ENCODE results near the gene GLI3. TPM values are rescaled to one million over a fixed set of nuclear protein-coding genes. Genes with fewer than 3 reads are reported as not detected.

GLI3 gene
- total RNA-seq, 1 donor from 2014 or later = 7.3 TPM

- DNase-seq (ENCODE audit: low read depth) = no peak
- no peak for TF ChIP-seq CTCF (IDR thresholded peaks at IDR 0.05; ENCODE audit: insufficient read depth, low read length, poor library complexity, severe bottlenecking)
- H3K27me3 ChIP-seq (ENCODE audit: control insufficient read depth, insufficient read depth, low read length) = no peaks in the 10 kb centered on the region
- H3K36me3 ChIP-seq (ENCODE audit: control insufficient read depth, insufficient read depth, low read length) = no peaks in the 10 kb centered on the region
- H3K4me3 ChIP-seq (ENCODE audit: low read depth, low read length) = no peak overlapping the region
Measured at GRCh38 chr7:42193471-42194129, 43.4 kb downstream of the GLI3 start.

DNA sequence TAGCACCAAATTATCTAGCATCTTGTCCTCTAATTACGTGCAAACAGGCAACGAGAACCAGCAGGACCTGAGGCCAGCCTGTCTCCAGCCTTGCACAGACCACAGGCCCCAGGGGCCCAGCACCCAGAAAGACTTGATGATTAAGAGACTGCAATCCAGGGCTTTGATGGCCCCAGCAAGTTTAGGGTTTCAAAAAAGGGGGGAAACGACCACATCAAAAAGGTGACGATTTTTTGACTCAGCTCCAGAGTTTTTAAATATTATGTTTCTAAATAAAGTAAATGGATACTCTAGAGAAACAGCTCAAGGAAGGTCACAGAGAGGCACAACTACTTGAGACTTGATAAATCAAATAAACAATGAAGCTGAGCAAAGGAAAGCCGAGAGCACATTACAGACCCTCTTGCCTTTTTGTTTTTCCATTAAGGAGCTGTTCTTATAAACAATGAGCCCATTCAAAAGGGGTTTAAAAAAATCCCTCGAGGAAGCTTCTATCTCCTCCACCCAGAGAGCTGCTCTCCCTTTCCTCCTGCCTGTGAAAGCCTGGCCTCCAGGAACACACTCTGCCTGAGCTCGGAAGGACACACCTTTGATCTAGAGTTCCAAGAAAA lies 44.1 kb downstream of the GLI3 start:
- Histone ChIP-seq H3K27me3 (ENCODE audit: control insufficient read depth, insufficient read depth, low read length) (no peaks in the 10 kb centered on the region), H3K4me3 (ENCODE audit: low read depth, low read length) (no peak overlapping the region), H3K36me3 (ENCODE audit: control insufficient read depth, insufficient read depth, low read length) (no peaks in the 10 kb centered on the region)
- no peak for DNase-seq (ENCODE audit: low read depth)
- no peak for TF ChIP-seq CTCF (IDR thresholded peaks at IDR 0.05; ENCODE audit: insufficient read depth, low read length, poor library complexity, severe bottlenecking)

GRCh38 chr7:42192066-42192465 lies 44.9 kb downstream of the GLI3 start:
- DNase-seq (ENCODE audit: low read depth) = no peak
- no peaks in the 10 kb centered on the region for H3K27me3 ChIP-seq (ENCODE audit: control insufficient read depth, insufficient read depth, low read length)
- H3K4me3 ChIP-seq (ENCODE audit: low read depth, low read length) = no peak overlapping the region
- no peak for TF ChIP-seq CTCF (IDR thresholded peaks at IDR 0.05; ENCODE audit: insufficient read depth, low read length, poor library complexity, severe bottlenecking)
- no peaks in the 10 kb centered on the region for H3K36me3 ChIP-seq (ENCODE audit: control insufficient read depth, insufficient read depth, low read length)

DNA sequence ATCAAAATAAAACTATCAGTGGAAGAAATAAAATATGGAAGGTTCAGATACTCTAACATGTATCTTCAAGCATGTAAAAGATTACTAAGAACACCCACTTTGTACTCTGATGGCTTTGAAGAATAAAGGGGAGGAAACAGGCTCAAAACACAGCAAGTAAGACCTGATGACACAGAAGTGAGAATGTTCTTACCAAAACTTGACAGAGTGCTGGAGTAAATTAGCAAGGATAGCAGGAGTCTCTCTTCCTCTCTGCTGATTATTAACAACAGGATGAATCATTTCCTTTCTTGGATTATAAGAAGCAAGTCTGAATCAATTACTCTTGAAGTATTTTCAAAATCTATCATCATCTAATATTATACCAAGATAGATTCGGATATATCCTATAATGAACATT lies 47.5 kb downstream of the GLI3 start:
- peak; percentile 47 for DNase-seq (ENCODE audit: low read depth)
- H3K27me3 ChIP-seq (ENCODE audit: control insufficient read depth, insufficient read depth, low read length) = no peaks in the 10 kb centered on the region
- no peak overlapping the region for H3K4me3 ChIP-seq (ENCODE audit: low read depth, low read length)
- TF ChIP-seq CTCF (IDR thresholded peaks at IDR 0.05; ENCODE audit: insufficient read depth, low read length, poor library complexity, severe bottlenecking) = no peak
- no peaks in the 10 kb centered on the region for H3K36me3 ChIP-seq (ENCODE audit: control insufficient read depth, insufficient read depth, low read length)

GRCh38 chr7:42186151-42186550 lies 50.9 kb downstream of the GLI3 start:
- DNase-seq (ENCODE audit: low read depth) = no peak
- no peak overlapping the region for H3K4me3 ChIP-seq (ENCODE audit: low read depth, low read length)
- no peaks in the 10 kb centered on the region for H3K36me3 ChIP-seq (ENCODE audit: control insufficient read depth, insufficient read depth, low read length)
- no peaks in the 10 kb centered on the region for H3K27me3 ChIP-seq (ENCODE audit: control insufficient read depth, insufficient read depth, low read length)
- TF ChIP-seq CTCF (IDR thresholded peaks at IDR 0.05; ENCODE audit: insufficient read depth, low read length, poor library complexity, severe bottlenecking) = peak; percentile 55

DNA sequence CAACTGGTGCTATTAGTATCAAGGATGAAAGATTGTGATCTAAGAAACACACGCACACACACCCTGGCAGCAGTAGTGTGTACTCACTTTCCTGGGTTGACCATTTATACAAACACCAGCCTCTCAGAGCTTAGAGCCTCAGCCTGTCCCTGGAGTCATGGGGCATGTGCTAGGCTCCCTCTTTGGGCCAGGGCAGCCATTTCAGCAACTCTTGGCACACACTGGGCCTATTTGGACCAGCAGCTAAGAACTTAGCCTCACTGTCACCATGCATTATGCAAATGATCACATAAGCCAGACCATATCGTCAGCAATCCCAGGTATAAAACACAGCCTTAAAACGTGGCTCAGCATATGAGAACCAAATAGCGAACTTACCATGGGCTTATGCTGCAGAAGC lies 51.3 kb downstream of the GLI3 start:
- H3K36me3 ChIP-seq (ENCODE audit: control insufficient read depth, insufficient read depth, low read length) = no peaks in the 10 kb centered on the region
- no peaks in the 10 kb centered on the region for H3K27me3 ChIP-seq (ENCODE audit: control insufficient read depth, insufficient read depth, low read length)
- TF ChIP-seq CTCF (IDR thresholded peaks at IDR 0.05; ENCODE audit: insufficient read depth, low read length, poor library complexity, severe bottlenecking) = no peak
- no peak overlapping the region for H3K4me3 ChIP-seq (ENCODE audit: low read depth, low read length)
- no peak for DNase-seq (ENCODE audit: low read depth)
